ENCODE measurements around the gene SLC44A2. TPM values are rescaled to one million over a fixed set of nuclear protein-coding genes. Genes with fewer than 3 reads are reported as not detected.
"Not testable (repeated sequence)": the region's sequence is repeated elsewhere in the genome, so short reads cannot be mapped to it uniquely, and the experiment has no call there.

The SLC44A2 gene
- total RNA-seq, 1 experiment from 2014 or later: 31.5 TPM

DNA sequence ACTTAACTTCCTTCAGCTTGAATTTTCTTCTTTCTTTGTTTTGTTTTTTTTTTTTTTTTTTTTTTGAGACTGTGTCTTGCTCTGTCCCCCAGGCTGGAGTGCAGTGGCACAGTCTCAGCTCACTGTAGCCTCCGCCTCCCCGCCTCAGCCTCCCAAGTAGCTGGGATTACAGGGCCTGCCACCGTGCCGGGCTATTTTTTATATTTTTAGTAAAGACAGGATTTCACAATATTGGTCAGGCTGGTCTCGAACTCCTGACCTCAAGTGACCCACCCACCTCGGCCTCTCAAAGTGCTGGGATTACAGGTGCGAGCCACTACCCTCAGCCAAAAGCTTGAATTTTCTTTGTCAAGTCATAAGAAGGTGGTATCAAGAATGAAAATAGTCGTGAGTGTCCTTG, 49.9 kb downstream of the SLC44A2 start:
- H3K9me3 ChIP-seq (ENCODE audit: control insufficient read depth, insufficient read depth, low read depth, low read length); H3K4me1 ChIP-seq (ENCODE audit: control insufficient read depth, insufficient read depth, low read length); ATAC-seq; CTCF ChIA-PET; in situ Hi-C loops (cut with HindIII; ENCODE audit: low pct_unique_long_range_greater_than_20kb, low sequenced_read_pairs); BruUV-seq (replicated peaks); DNase-seq (ENCODE audit: low read depth, low spot score); H3K4me3 ChIP-seq (ENCODE audit: low read depth in 2 of 2, low read length in 2 of 2); POLR2A ChIA-PET; intact Hi-C loops (cut with micrococcal nuclease; ENCODE audit: unreplicated experiment); H3K27me3 ChIP-seq (ENCODE audit: control insufficient read depth, insufficient read depth, low read length); H3K27ac ChIP-seq (ENCODE audit: low read length): not testable (repeated sequence)
- H3K36me3 ChIP-seq (ENCODE audit: control insufficient read depth, insufficient read depth, low read length): peaks cover 25% of the 10 kb centered on the region

DNA sequence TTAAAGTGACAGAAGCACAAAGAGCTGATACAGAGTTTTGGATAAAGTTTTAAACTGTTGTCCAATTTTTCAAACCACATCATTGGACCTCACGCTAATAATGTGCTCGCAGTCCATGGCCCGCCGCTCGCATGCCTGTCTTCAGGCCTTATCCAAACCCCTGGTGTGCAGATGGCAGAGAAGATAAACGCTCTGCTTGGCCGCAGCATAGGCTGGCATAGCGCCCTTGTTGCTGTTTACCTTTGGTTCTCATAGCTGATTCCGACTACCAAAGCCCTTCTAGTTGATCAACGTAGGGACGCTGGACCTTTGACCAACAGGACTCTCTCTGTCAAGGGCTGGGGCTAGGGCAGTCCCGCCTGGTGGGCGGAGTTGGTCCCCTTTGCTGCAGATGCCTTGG, 52.4 kb downstream of the SLC44A2 start:
- no peak for TF ChIP-seq POLR2AphosphoS5 (IDR thresholded peaks at IDR 0.05; ENCODE audit: low read depth, low read length)
- no peak for TF ChIP-seq TCF7L2 (IDR thresholded peaks at IDR 0.05; ENCODE audit: low read depth, low read length)
- no peak for TF ChIP-seq SIN3A (IDR thresholded peaks at IDR 0.05; ENCODE audit: borderline replicate concordance, insufficient read depth, low read depth, low read length)
- H3K36me3 ChIP-seq (ENCODE audit: control insufficient read depth, insufficient read depth, low read length): peaks cover 22% of the 10 kb centered on the region
- no peaks in the 10 kb centered on the region for H3K9me3 ChIP-seq (ENCODE audit: control insufficient read depth, insufficient read depth, low read depth, low read length)
- BruUV-seq (replicated peaks): no TSS peak
- no peak for DNase-seq (ENCODE audit: low read depth, low spot score)
- no peaks in the 10 kb centered on the region for H3K27me3 ChIP-seq (ENCODE audit: control insufficient read depth, insufficient read depth, low read length)
- intact Hi-C loops (cut with micrococcal nuclease; ENCODE audit: unreplicated experiment) (no loop called here), in situ Hi-C loops (cut with HindIII; ENCODE audit: low pct_unique_long_range_greater_than_20kb, low sequenced_read_pairs) (no loop called here)
- no peak overlapping the region for H3K4me3 ChIP-seq (ENCODE audit: low read depth in 2 of 2, low read length in 2 of 2)
- no peak overlapping the region for H3K27ac ChIP-seq (ENCODE audit: low read length)
- POLR2A ChIA-PET: no interaction called here
- no peak for ATAC-seq
- H3K4me1 ChIP-seq (ENCODE audit: control insufficient read depth, insufficient read depth, low read length): no peaks in the 10 kb centered on the region
- CTCF ChIA-PET: no interaction called here

DNA sequence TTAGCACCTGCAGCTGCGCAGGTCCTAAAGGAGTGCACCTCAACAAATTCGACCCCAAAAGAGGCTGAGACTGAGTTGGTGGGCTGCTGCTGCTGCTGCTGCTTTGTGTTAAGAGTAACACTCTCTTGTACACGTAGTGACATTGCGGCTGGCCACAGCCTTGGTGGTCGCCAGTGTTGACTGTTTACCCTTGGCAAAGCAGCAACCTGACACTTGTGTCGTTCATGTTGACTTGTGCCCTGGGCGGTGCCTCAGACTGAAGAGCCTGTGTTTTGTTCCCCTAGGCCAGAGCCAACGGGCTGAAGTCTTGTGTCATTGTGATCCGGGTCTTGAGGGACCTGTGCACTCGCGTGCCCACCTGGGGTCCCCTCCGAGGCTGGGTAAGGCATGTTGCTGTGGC, 53.5 kb downstream of the SLC44A2 start:
- intact Hi-C loops (cut with micrococcal nuclease; ENCODE audit: unreplicated experiment): no loop called here
- no peak overlapping the region for H3K4me3 ChIP-seq (ENCODE audit: low read depth in 2 of 2, low read length in 2 of 2)
- no peak overlapping the region for H3K27ac ChIP-seq (ENCODE audit: low read length)
- no peaks in the 10 kb centered on the region for H3K27me3 ChIP-seq (ENCODE audit: control insufficient read depth, insufficient read depth, low read length)
- H3K4me1 ChIP-seq (ENCODE audit: control insufficient read depth, insufficient read depth, low read length): no peaks in the 10 kb centered on the region
- TF ChIP-seq, protein P1, sequence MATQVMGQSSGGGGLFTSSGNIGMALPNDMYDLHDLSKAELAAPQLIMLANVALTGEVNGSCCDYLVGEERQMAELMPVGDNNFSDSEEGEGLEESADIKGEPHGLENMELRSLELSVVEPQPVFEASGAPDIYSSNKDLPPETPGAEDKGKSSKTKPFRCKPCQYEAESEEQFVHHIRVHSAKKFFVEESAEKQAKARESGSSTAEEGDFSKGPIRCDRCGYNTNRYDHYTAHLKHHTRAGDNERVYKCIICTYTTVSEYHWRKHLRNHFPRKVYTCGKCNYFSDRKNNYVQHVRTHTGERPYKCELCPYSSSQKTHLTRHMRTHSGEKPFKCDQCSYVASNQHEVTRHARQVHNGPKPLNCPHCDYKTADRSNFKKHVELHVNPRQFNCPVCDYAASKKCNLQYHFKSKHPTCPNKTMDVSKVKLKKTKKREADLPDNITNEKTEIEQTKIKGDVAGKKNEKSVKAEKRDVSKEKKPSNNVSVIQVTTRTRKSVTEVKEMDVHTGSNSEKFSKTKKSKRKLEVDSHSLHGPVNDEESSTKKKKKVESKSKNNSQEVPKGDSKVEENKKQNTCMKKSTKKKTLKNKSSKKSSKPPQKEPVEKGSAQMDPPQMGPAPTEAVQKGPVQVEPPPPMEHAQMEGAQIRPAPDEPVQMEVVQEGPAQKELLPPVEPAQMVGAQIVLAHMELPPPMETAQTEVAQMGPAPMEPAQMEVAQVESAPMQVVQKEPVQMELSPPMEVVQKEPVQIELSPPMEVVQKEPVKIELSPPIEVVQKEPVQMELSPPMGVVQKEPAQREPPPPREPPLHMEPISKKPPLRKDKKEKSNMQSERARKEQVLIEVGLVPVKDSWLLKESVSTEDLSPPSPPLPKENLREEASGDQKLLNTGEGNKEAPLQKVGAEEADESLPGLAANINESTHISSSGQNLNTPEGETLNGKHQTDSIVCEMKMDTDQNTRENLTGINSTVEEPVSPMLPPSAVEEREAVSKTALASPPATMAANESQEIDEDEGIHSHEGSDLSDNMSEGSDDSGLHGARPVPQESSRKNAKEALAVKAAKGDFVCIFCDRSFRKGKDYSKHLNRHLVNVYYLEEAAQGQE (IDR thresholded peaks at IDR 0.05; ENCODE audit: insufficient read depth in 1 of 2, low read depth in 2 of 2, low read length in 1 of 2): no peak
- TF ChIP-seq TCF7L2 (IDR thresholded peaks at IDR 0.05; ENCODE audit: low read depth, low read length) (no peak), SIN3A (IDR thresholded peaks at IDR 0.05; ENCODE audit: borderline replicate concordance, insufficient read depth, low read depth, low read length) (no peak)
- TF ChIP-seq, protein P2, sequence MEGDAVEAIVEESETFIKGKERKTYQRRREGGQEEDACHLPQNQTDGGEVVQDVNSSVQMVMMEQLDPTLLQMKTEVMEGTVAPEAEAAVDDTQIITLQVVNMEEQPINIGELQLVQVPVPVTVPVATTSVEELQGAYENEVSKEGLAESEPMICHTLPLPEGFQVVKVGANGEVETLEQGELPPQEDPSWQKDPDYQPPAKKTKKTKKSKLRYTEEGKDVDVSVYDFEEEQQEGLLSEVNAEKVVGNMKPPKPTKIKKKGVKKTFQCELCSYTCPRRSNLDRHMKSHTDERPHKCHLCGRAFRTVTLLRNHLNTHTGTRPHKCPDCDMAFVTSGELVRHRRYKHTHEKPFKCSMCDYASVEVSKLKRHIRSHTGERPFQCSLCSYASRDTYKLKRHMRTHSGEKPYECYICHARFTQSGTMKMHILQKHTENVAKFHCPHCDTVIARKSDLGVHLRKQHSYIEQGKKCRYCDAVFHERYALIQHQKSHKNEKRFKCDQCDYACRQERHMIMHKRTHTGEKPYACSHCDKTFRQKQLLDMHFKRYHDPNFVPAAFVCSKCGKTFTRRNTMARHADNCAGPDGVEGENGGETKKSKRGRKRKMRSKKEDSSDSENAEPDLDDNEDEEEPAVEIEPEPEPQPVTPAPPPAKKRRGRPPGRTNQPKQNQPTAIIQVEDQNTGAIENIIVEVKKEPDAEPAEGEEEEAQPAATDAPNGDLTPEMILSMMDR (IDR thresholded peaks at IDR 0.05): no peak
- POLR2A ChIA-PET: no interaction called here
- ATAC-seq (no peak), DNase-seq (ENCODE audit: low read depth, low spot score) (no peak)
- H3K36me3 ChIP-seq (ENCODE audit: control insufficient read depth, insufficient read depth, low read length): peaks cover 20% of the 10 kb centered on the region
- in situ Hi-C loops (cut with HindIII; ENCODE audit: low pct_unique_long_range_greater_than_20kb, low sequenced_read_pairs): no loop called here
- BruUV-seq (replicated peaks): no TSS peak
- CTCF ChIA-PET: no interaction called here
- no peaks in the 10 kb centered on the region for H3K9me3 ChIP-seq (ENCODE audit: control insufficient read depth, insufficient read depth, low read depth, low read length)
